ENCODE measurements around the gene RGSL1. TPM values are rescaled to one million over a fixed set of nuclear protein-coding genes. Genes with fewer than 3 reads are reported as not detected.

Gene RGSL1
- total RNA-seq, 2 experiments from 2014 or later, result not detected

- no peak overlapping the region for H3K4me3 Mint-ChIP-seq
- no peak overlapping the region for H3K27ac Mint-ChIP-seq
- no peaks in the 10 kb centered on the region for H3K27me3 Mint-ChIP-seq
- no peaks in the 10 kb centered on the region for H3K36me3 Mint-ChIP-seq (ENCODE audit: low read depth)
- peaks cover 2% of the 10 kb centered on the region for H3K4me1 Mint-ChIP-seq
- DNase-seq (no peak), ATAC-seq (no peak)
- ChIA-PET POLR2A (no interaction called here), CTCF (interaction anchor here (1.2 to 2.1 kb wide), 2 partner anchors 148 to 367 kb away, joined by 3 to 5 read pairs; no protein-coding TSS in a partner anchor)
- intact Hi-C loops (cut with DNase I, micrococcal nuclease), result loop anchor here (2.0 to 5.0 kb wide), 2 partner anchors 150 to 153 kb away; no protein-coding TSS in a partner anchor
- no peaks in the 10 kb centered on the region for H3K9me3 Mint-ChIP-seq (ENCODE audit: low read depth)
Observed at GRCh38 chr1:182447660-182448059, 2.3 kb upstream of the RGSL1 start.

- Mint-ChIP-seq H3K4me3 (no peak overlapping the region), H3K4me1 (no peaks in the 10 kb centered on the region), H3K36me3 (ENCODE audit: low read depth) (no peaks in the 10 kb centered on the region), H3K9me3 (ENCODE audit: low read depth) (no peaks in the 10 kb centered on the region), H3K27ac (no peak overlapping the region), H3K27me3 (peaks cover 14% of the 10 kb centered on the region)
- DNase-seq (no peak), ATAC-seq (no peak)
- intact Hi-C loops (cut with DNase I, micrococcal nuclease), result no loop called here
- ChIA-PET POLR2A (no interaction called here), CTCF (no interaction called here)
Observed at GRCh38 chr1:182453631-182454030, 3.7 kb downstream of the RGSL1 start.

GRCh38 chr1:182457844-182458243, 7.9 kb downstream of the RGSL1 start:
- CTCF ChIA-PET, result interaction anchor here (0.6 kb wide), 1 partner anchor 17 kb away, joined by 3 read pairs; no protein-coding TSS in a partner anchor
- DNase-seq, result no peak
- no peak for ATAC-seq
- H3K27me3 Mint-ChIP-seq, result peaks cover 39% of the 10 kb centered on the region
- no peaks in the 10 kb centered on the region for H3K9me3 Mint-ChIP-seq (ENCODE audit: low read depth)
- no peak overlapping the region for H3K4me3 Mint-ChIP-seq
- POLR2A ChIA-PET, result no interaction called here
- no peak overlapping the region for H3K27ac Mint-ChIP-seq
- intact Hi-C loops (cut with DNase I, micrococcal nuclease), result no loop called here
- no peaks in the 10 kb centered on the region for H3K36me3 Mint-ChIP-seq (ENCODE audit: low read depth)
- no peaks in the 10 kb centered on the region for H3K4me1 Mint-ChIP-seq

GRCh38 chr1:182459949-182460348, 10.0 kb downstream of the RGSL1 start:
- ChIA-PET CTCF (no interaction called here), POLR2A (no interaction called here)
- ATAC-seq (no peak), DNase-seq (no peak)
- H3K27ac Mint-ChIP-seq, result no peak overlapping the region
- intact Hi-C loops (cut with DNase I, micrococcal nuclease), result no loop called here
- peaks cover 1% of the 10 kb centered on the region for H3K9me3 Mint-ChIP-seq (ENCODE audit: low read depth)
- no peaks in the 10 kb centered on the region for H3K36me3 Mint-ChIP-seq (ENCODE audit: low read depth)
- H3K4me1 Mint-ChIP-seq, result no peaks in the 10 kb centered on the region
- H3K27me3 Mint-ChIP-seq, result peaks cover 39% of the 10 kb centered on the region
- H3K4me3 Mint-ChIP-seq, result no peak overlapping the region

- ATAC-seq (no peak), DNase-seq (no peak)
- no peaks in the 10 kb centered on the region for H3K4me1 Mint-ChIP-seq
- no peak overlapping the region for H3K27ac Mint-ChIP-seq
- no peaks in the 10 kb centered on the region for H3K36me3 Mint-ChIP-seq (ENCODE audit: low read depth)
- ChIA-PET POLR2A (no interaction called here), CTCF (interaction anchor here (0.5 kb wide), 1 partner anchor 824 kb away, joined by 4 read pairs; no protein-coding TSS in a partner anchor)
- intact Hi-C loops (cut with DNase I, micrococcal nuclease), result no loop called here
- H3K9me3 Mint-ChIP-seq (ENCODE audit: low read depth), result peaks cover 1% of the 10 kb centered on the region
- H3K4me3 Mint-ChIP-seq, result no peak overlapping the region
- H3K27me3 Mint-ChIP-seq, result peaks cover 38% of the 10 kb centered on the region
Observed at GRCh38 chr1:182460550-182460951, 10.6 kb downstream of the RGSL1 start.

- POLR2A ChIA-PET, result no interaction called here
- H3K27ac Mint-ChIP-seq, result no peak overlapping the region
- peaks cover 22% of the 10 kb centered on the region for H3K27me3 Mint-ChIP-seq
- intact Hi-C loops (cut with DNase I, micrococcal nuclease), result no loop called here
- CTCF ChIA-PET, result no interaction called here
- H3K4me1 Mint-ChIP-seq, result no peaks in the 10 kb centered on the region
- no peaks in the 10 kb centered on the region for H3K36me3 Mint-ChIP-seq (ENCODE audit: low read depth)
- peaks cover 6% of the 10 kb centered on the region for H3K9me3 Mint-ChIP-seq (ENCODE audit: low read depth)
- DNase-seq (no peak), ATAC-seq (no peak)
- H3K4me3 Mint-ChIP-seq, result no peak overlapping the region
Observed at GRCh38 chr1:182473556-182473955, 23.6 kb downstream of the RGSL1 start.

- H3K4me3 Mint-ChIP-seq, result no peak overlapping the region
- no peak for DNase-seq
- ATAC-seq, result no peak
- POLR2A ChIA-PET, result interaction anchor here (0.6 kb wide), 1 partner anchor 97 kb away, joined by 3 read pairs; no protein-coding TSS in a partner anchor
- peaks cover 10% of the 10 kb centered on the region for H3K9me3 Mint-ChIP-seq (ENCODE audit: low read depth)
- CTCF ChIA-PET, result no interaction called here
- peaks cover 26% of the 10 kb centered on the region for H3K27me3 Mint-ChIP-seq
- H3K36me3 Mint-ChIP-seq (ENCODE audit: low read depth), result no peaks in the 10 kb centered on the region
- H3K27ac Mint-ChIP-seq, result no peak overlapping the region
- no peaks in the 10 kb centered on the region for H3K4me1 Mint-ChIP-seq
- intact Hi-C loops (cut with DNase I, micrococcal nuclease), result no loop called here
Observed at GRCh38 chr1:182476625-182477024, 26.7 kb downstream of the RGSL1 start.

GRCh38 chr1:182478238-182478637, 28.3 kb downstream of the RGSL1 start:
- Mint-ChIP-seq H3K4me3 (no peak overlapping the region), H3K27ac (no peak overlapping the region), H3K4me1 (no peaks in the 10 kb centered on the region), H3K27me3 (peaks cover 22% of the 10 kb centered on the region), H3K36me3 (ENCODE audit: low read depth) (no peaks in the 10 kb centered on the region), H3K9me3 (ENCODE audit: low read depth) (peaks cover 10% of the 10 kb centered on the region)
- CTCF ChIA-PET, result interaction anchor here (0.7 to 0.9 kb wide), 2 partner anchors 9 to 16 kb away, joined by 3 read pairs; no protein-coding TSS in a partner anchor
- intact Hi-C loops (cut with DNase I, micrococcal nuclease), result no loop called here
- no peak for DNase-seq
- ATAC-seq, result no peak
- POLR2A ChIA-PET, result no interaction called here

- Mint-ChIP-seq H3K27ac (no peak overlapping the region), H3K27me3 (peaks cover 7% of the 10 kb centered on the region), H3K4me1 (no peaks in the 10 kb centered on the region), H3K9me3 (ENCODE audit: low read depth) (no peaks in the 10 kb centered on the region), H3K36me3 (ENCODE audit: low read depth) (no peaks in the 10 kb centered on the region), H3K4me3 (no peak overlapping the region)
- ChIA-PET POLR2A (no interaction called here), CTCF (interaction anchor here (0.5 to 2.0 kb wide), 5 partner anchors 19 to 1721 kb away, joined by 3 to 8 read pairs (median 3); no protein-coding TSS in a partner anchor)
- ATAC-seq (no peak), DNase-seq (no peak)
- intact Hi-C loops (cut with DNase I, micrococcal nuclease), result no loop called here
Observed at GRCh38 chr1:182484067-182484466, 34.1 kb downstream of the RGSL1 start.

- no peaks in the 10 kb centered on the region for H3K9me3 Mint-ChIP-seq (ENCODE audit: low read depth)
- intact Hi-C loops (cut with DNase I, micrococcal nuclease), result no loop called here
- CTCF ChIA-PET, result interaction anchor here (0.6 to 2.0 kb wide), 4 partner anchors 18 to 292 kb away, joined by 3 to 8 read pairs (median 4); no protein-coding TSS in a partner anchor
- peak; percentile 27 for DNase-seq
- no peaks in the 10 kb centered on the region for H3K4me1 Mint-ChIP-seq
- no peaks in the 10 kb centered on the region for H3K36me3 Mint-ChIP-seq (ENCODE audit: low read depth)
- H3K27ac Mint-ChIP-seq, result no peak overlapping the region
- H3K4me3 Mint-ChIP-seq, result no peak overlapping the region
- POLR2A ChIA-PET, result no interaction called here
- H3K27me3 Mint-ChIP-seq, result peaks cover 10% of the 10 kb centered on the region
- peak; percentile 60 for ATAC-seq
Observed at GRCh38 chr1:182484531-182485257, 34.7 kb downstream of the RGSL1 start.

GRCh38 chr1:182485861-182486260, 35.9 kb downstream of the RGSL1 start:
- H3K27me3 Mint-ChIP-seq, result peaks cover 7% of the 10 kb centered on the region
- ATAC-seq, result no peak
- intact Hi-C loops (cut with DNase I, micrococcal nuclease), result no loop called here
- no peaks in the 10 kb centered on the region for H3K9me3 Mint-ChIP-seq (ENCODE audit: low read depth)
- H3K36me3 Mint-ChIP-seq (ENCODE audit: low read depth), result no peaks in the 10 kb centered on the region
- POLR2A ChIA-PET, result no interaction called here
- no peak overlapping the region for H3K27ac Mint-ChIP-seq
- no peak overlapping the region for H3K4me3 Mint-ChIP-seq
- H3K4me1 Mint-ChIP-seq, result no peaks in the 10 kb centered on the region
- DNase-seq, result no peak
- CTCF ChIA-PET, result no interaction called here

- ChIA-PET POLR2A (no interaction called here), CTCF (interaction anchor here (0.5 kb wide), 1 partner anchor 850 kb away, joined by 3 read pairs; no protein-coding TSS in a partner anchor)
- intact Hi-C loops (cut with DNase I, micrococcal nuclease), result no loop called here
- Mint-ChIP-seq H3K36me3 (ENCODE audit: low read depth) (no peaks in the 10 kb centered on the region), H3K27ac (no peak overlapping the region), H3K4me3 (no peak overlapping the region), H3K4me1 (no peaks in the 10 kb centered on the region), H3K9me3 (ENCODE audit: low read depth) (no peaks in the 10 kb centered on the region), H3K27me3 (peaks cover 7% of the 10 kb centered on the region)
- DNase-seq (no peak), ATAC-seq (no peak)
Observed at GRCh38 chr1:182488803-182489202, 38.9 kb downstream of the RGSL1 start.
